ENCODE data around the gene GPC6. TPM values are rescaled to one million over a fixed set of nuclear protein-coding genes. Genes with fewer than 3 reads are reported as not detected.

The GPC6 gene
- total and polyA plus RNA-seq, 2 donors (not counting 3 experiments of a cell fraction or from before 2014, with no cell fraction given), result 0.01 TPM; not detected in 1

GRCh38 chr13:94351292-94351990 lies 1124.8 kb downstream of the GPC6 start:
- BruUV-seq (replicated peaks), result no TSS peak
- DNase-seq (ENCODE audit: low read depth, low spot score), result no peak
- CTCF ChIA-PET, result interaction anchor here (1.3 kb wide), 1 partner anchor 10 kb away, joined by 3 read pairs; no protein-coding TSS in a partner anchor

More at GRCh38 chr13:94351292-94351990, 1124.8 kb downstream of the GPC6 start:
- POLR2A ChIA-PET, result no interaction called here
- Histone ChIP-seq H3K9me1 (replicated peaks; ENCODE audit: control insufficient read depth, extremely low read depth, insufficient read depth, low read length) (no peaks in the 10 kb centered on the region), H3K79me2 (ENCODE audit: control insufficient read depth, insufficient read depth, low read length) (no peaks in the 10 kb centered on the region), H3K36me3 (ENCODE audit: control insufficient read depth in 2 of 2, extremely low read depth in 1 of 2, insufficient read depth in 2 of 2, low read length in 2 of 2) (no peaks in the 10 kb centered on the region), H3K27me3 (ENCODE audit: control insufficient read depth in 2 of 2, insufficient read depth in 2 of 2, low read length in 2 of 2) (peaks cover 0 to 2% of the 10 kb centered on the region in 2 experiments), H2AFZ (ENCODE audit: low read depth, low read length) (no peak overlapping the region), H4K20me1 (replicated peaks; ENCODE audit: control insufficient read depth, extremely low read depth, insufficient read depth, low read length) (no peaks in the 10 kb centered on the region), H3K4me3 (replicated peaks in 1 of 3; ENCODE audit: insufficient read depth in 1 of 3, low read depth in 1 of 3, low read length in 3 of 3) (no peak overlapping the region), H3K9ac (replicated peaks; ENCODE audit: extremely low read depth, insufficient read depth, low read length) (no peak overlapping the region), H3K27ac (ENCODE audit: insufficient read depth, low read depth, low read length) (no peak overlapping the region), H3K4me1 (ENCODE audit: control insufficient read depth, extremely low read depth, insufficient read depth, low read length) (no peaks in the 10 kb centered on the region), H3K4me2 (ENCODE audit: insufficient read depth, low read length) (no peak overlapping the region), H3K9me3 (replicated peaks; ENCODE audit: control insufficient read depth, insufficient read depth, low read length) (no peaks in the 10 kb centered on the region)
- dilution Hi-C loops (cut with MboI; ENCODE audit: extremely low pct_ligation_motif_present, low sequenced_read_pairs), result no loop called here
- intact Hi-C loops (cut with micrococcal nuclease), result no loop called here
- FAIRE-seq, result no peak
- TF ChIP-seq GATA2 (IDR thresholded peaks at IDR 0.05; ENCODE audit: insufficient read depth, insufficient read length, low read depth, low read length), result no peak
- TF ChIP-seq MYC (IDR thresholded peaks at IDR 0.05; ENCODE audit: low read depth, low read length), result no peak
- no peak for TF ChIP-seq JUN (IDR thresholded peaks at IDR 0.05; ENCODE audit: borderline replicate concordance, insufficient read depth, insufficient read length, low read depth)
- TF ChIP-seq POLR2A (IDR thresholded peaks at IDR 0.05; ENCODE audit: low read depth, low read length), result no peak
- no peak for TF ChIP-seq EZH2 (IDR thresholded peaks at IDR 0.05; ENCODE audit: borderline replicate concordance, low read depth, low read length, severe bottlenecking)
- TF ChIP-seq CTCF (IDR thresholded peaks at IDR 0.05; ENCODE audit: extremely low read depth in 1 of 2, insufficient read depth in 1 of 2, low read depth in 1 of 2, low read length in 2 of 2), result no peak
- no peak for TF ChIP-seq POLR2AphosphoS5 (IDR thresholded peaks at IDR 0.05; ENCODE audit: insufficient read depth, low read depth, low read length)
- TF ChIP-seq FOS (IDR thresholded peaks at IDR 0.05; ENCODE audit: borderline replicate concordance, insufficient read depth, low read length), result no peak
- TF ChIP-seq MAX (IDR thresholded peaks at IDR 0.05; ENCODE audit: insufficient read depth, insufficient read length), result no peak

Measured in endothelial cell of umbilical vein (primary cell).